GM18519 (cell line): ENCODE data around the gene ABHD6.
"Not testable (repeated sequence)": the region's sequence is repeated elsewhere in the genome, so short reads cannot be mapped to it uniquely, and the experiment has no call there.

Source experiments
- ATAC-seq: cut with Tn5 transposase; IDR thresholded peaks from one replicate; pipeline ENCODE4 v1.9.1; 2021; ENCODE audit warnings: mild to moderate bottlenecking, moderate library complexity; ENCODE audit not compliant: unreplicated experiment, low FRiP score

Gene ABHD6

DNA sequence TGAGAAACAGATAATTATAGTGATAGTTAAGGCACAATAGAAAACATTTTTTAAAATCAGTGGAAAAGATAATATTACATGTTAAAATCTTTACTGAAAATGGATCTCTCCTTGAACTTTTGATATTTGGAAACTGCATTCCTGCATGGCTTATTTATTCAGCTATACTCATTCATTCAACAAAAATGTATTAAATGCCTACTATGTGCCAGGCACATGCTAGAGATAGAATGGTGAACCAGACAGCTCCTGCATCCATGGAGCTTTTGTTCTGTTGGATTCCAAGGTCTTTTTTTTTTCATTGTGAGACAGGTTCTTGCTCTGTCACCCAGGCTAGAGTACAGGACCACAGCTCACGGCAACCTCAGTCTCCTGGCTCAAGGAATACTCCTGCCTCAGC lies 99.6 kb downstream of the ABHD6 start:
- no peak for ATAC-seq

DNA sequence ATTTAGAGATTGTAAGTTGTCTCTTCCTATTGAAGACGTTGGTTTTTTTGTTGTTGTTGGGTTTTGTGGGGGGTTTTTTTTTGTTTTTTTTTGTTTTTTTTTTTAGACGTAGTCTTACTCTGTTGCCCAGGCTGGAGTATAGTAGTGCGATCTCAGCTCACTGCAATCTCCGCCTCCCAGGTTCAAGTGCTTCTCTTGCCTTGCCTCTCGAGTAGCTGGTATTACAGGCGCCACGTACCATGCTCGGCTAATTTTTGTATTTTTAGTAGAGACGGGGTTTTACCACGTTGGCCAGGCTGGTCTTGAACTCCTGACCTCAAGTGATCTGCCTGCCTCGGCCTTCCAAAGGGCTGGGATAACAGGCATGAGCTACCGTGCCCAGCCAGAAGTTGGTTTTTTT lies 101.6 kb downstream of the ABHD6 start:
- not testable (repeated sequence) for ATAC-seq

DNA sequence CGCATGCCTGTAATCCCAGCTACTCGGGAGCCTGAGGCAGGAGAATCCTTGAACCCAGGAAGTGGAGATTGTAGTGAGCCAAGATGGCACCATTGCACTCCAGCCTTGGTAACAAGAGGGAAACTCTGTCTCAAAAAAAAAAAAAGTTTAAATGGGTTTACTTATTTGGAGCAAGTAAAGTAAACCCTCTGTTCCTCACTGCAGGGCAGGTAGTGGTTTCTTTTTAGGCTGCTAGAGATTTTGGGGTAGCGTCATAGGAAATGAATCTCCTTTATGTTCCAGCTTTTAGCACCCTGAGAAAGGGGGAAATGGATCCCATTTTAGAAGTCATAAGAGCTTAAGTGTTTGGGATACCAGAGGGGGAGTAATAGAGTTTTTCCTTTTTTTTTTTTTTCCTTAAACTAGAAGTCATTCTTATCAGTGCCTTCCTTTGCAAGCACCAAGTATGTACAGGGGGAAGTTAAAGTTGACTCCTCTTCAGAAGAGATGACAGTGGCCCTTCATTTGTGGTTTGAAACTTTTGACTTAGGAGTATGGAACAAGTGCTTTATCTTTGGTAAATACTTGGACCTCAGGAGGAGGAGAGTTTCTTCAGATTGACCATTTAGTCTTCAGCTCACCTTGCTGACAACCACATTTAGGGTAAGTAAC lies 103.1 kb downstream of the ABHD6 start:
- ATAC-seq: no peak

DNA sequence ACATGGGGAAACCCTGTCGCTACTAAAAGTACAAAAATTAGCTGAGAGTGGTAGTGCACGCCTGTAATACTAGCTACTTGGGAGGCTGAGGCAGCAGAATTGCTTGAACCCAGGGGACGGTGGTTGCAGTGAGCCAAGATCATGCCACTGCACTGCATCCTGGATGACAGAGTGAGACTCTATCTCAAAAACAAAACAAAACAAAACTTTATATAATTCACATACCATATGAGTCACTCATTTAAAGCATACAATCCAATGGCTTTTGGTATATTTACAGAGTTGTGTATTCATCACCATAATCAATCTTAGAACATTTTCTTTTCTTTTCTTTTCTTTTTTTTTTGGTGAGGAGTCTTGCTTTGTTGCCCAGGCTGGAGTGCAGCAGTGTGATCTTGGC lies 103.8 kb downstream of the ABHD6 start:
- no peak for ATAC-seq

DNA sequence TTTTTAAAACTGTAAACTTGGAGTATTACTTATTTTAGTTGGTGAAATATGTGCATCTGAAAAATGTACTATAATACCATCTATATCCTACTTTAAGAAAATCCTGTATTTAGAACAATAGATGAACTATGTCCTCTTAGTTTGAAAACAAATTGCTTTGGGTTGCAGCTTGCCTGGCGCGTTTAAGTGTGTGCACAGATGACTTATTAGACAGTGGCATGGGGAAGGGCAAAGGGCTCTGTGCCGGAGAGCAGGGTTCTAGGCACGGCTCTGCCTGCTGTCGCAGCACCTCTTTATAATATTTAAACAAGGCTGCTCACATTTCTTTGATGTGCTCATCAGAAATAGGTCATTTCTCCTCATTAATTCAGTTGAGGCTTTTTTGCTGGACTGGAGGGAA lies 105.1 kb downstream of the ABHD6 start:
- no peak for ATAC-seq
